T-cell (primary cell): ENCODE data around the gene EPN1. TPM values are rescaled to one million over a fixed set of nuclear protein-coding genes. Genes with fewer than 3 reads are reported as not detected.

ENCODE experiments used
- ATAC-seq, 4 experiments: fragments of 200-7000 bp in 3 of 4; fragments of 150-1000 bp in 1 of 4; cut with Tn5 transposase; replicated peaks in 1 of 4; 1 replicate in 3 of 4; 2 replicates in 1 of 4; pipeline ENCODE4 v1.10.0; 2021; ENCODE audit warnings: moderate library complexity in 3 of 4, mild to moderate bottlenecking in 2 of 4, moderate number of reproducible peaks in 1 of 4
- CTCF ChIA-PET, 2 donors: fragments of 300-600 bp; sonication (Branson Sonifier 250); formaldehyde crosslinking; loops; one replicate each; lab custom pipeline; 2022; ENCODE audit warnings: antibody characterized with exemption in 2 of 2; lab: Charles Lee
- POLR2A ChIA-PET, 2 donors: fragments of 300-600 bp; sonication (Branson Sonifier 250); formaldehyde crosslinking; loops; one replicate each; lab custom pipeline; 2022; ENCODE audit warnings: antibody characterized with exemption in 2 of 2; lab: Charles Lee
- DNase-seq, 35 experiments: peaks; one replicate each; pipeline versions ENCODE4 v3.0.0 to v3.0.0-alpha.2; 2013 to 2023
- H3K27ac ChIP-seq: one replicate; pipeline ENCODE4 v1.5.1; 2013; ENCODE audit warnings: low read length
- H3K27me3 ChIP-seq, 2 experiments: replicated peaks in 1 of 2; 1 replicate in 1 of 2; 2 replicates in 1 of 2; pipeline versions ENCODE4 v1.6.1 to v1.7.0; 2013; ENCODE audit warnings: low read length in 1 of 2, mixed read lengths in 1 of 2; ENCODE audit not compliant: control insufficient read depth in 2 of 2, insufficient read depth in 2 of 2; ENCODE audit errors: extremely low read depth in 1 of 2
- H3K36me3 ChIP-seq, 2 donors: 1 replicate in 1 of 2; 2 replicates in 1 of 2; pipeline versions ENCODE4 v1.6.1 to v1.7.0; 2013; ENCODE audit warnings: low read length in 1 of 2; ENCODE audit not compliant: control insufficient read depth in 2 of 2, insufficient read depth in 1 of 2; ENCODE audit errors: extremely low read depth in 1 of 2
- H3K4me1 ChIP-seq, 2 experiments: 1 replicate in 1 of 2; 2 replicates in 1 of 2; pipeline versions ENCODE4 v1.6.1 to v1.7.0; 2013; ENCODE audit warnings: low read length in 2 of 2, mixed read lengths in 1 of 2; ENCODE audit not compliant: insufficient read depth in 2 of 2, control insufficient read depth in 1 of 2; ENCODE audit errors: extremely low read depth in 1 of 2
- H3K4me3 ChIP-seq, 2 donors: 1 replicate in 1 of 2; 2 replicates in 1 of 2; pipeline versions ENCODE4 v1.5.1 to v1.7.0; 2013; ENCODE audit warnings: mild to moderate bottlenecking in 2 of 2, low read length in 1 of 2, moderate library complexity in 1 of 2; ENCODE audit not compliant: control insufficient read depth in 1 of 2; ENCODE audit errors: extremely low read depth in 1 of 2
- H3K9me3 ChIP-seq: 2 replicates; pipeline ENCODE4 v1.7.0; 2013
- H3K27ac Mint-ChIP-seq, 2 donors: one replicate each; pipeline ENCODE4 v1.8.0; 2020 to 2021; ENCODE audit warnings: mild to moderate bottlenecking in 2 of 2, mixed read lengths in 2 of 2
- H3K27me3 Mint-ChIP-seq, 2 donors: one replicate each; pipeline ENCODE4 v1.8.0; 2021 to 2022; ENCODE audit warnings: mixed read lengths in 2 of 2
- H3K36me3 Mint-ChIP-seq: one replicate; pipeline ENCODE4 v1.8.0; 2021; ENCODE audit warnings: mixed read lengths
- H3K4me1 Mint-ChIP-seq, 3 donors: one replicate each; pipeline ENCODE4 v1.8.0; 2020 to 2022; ENCODE audit warnings: mixed read lengths in 3 of 3, mild to moderate bottlenecking in 1 of 3
- H3K4me3 Mint-ChIP-seq, 3 donors: one replicate each; pipeline ENCODE4 v1.8.0; 2020 to 2022; ENCODE audit warnings: mild to moderate bottlenecking in 3 of 3, mixed read lengths in 3 of 3, moderate library complexity in 3 of 3
- H3K9me3 Mint-ChIP-seq, 3 donors: one replicate each; pipeline ENCODE4 v1.8.0; 2020 to 2022; ENCODE audit warnings: mixed read lengths in 3 of 3
- WGBS: methylation state at CpG from one replicate; pipeline ENCODE4 v1.1.5; 2013; ENCODE audit warnings: missing lambda C conversion rate; ENCODE audit not compliant: insufficient coverage; 5-methylcytosine and 5-hydroxymethylcytosine counted together
- total RNA-seq, 35 experiments: library from RNA in 6 of 35; stranded (reverse) in 6 of 35; fragments of 120-200 nt in 1 of 35; gene quantifications; one replicate each; pipeline versions ENCODE4 v1.2.1 to v1.2.4 and lab custom pipeline; 2013 to 2026

The EPN1 gene
- total RNA-seq, 5 donors from 2014 or later (not counting 1 experiment from before 2014, with no cell fraction given): 32.6 to 75.2 (median 60.6) TPM

DNA sequence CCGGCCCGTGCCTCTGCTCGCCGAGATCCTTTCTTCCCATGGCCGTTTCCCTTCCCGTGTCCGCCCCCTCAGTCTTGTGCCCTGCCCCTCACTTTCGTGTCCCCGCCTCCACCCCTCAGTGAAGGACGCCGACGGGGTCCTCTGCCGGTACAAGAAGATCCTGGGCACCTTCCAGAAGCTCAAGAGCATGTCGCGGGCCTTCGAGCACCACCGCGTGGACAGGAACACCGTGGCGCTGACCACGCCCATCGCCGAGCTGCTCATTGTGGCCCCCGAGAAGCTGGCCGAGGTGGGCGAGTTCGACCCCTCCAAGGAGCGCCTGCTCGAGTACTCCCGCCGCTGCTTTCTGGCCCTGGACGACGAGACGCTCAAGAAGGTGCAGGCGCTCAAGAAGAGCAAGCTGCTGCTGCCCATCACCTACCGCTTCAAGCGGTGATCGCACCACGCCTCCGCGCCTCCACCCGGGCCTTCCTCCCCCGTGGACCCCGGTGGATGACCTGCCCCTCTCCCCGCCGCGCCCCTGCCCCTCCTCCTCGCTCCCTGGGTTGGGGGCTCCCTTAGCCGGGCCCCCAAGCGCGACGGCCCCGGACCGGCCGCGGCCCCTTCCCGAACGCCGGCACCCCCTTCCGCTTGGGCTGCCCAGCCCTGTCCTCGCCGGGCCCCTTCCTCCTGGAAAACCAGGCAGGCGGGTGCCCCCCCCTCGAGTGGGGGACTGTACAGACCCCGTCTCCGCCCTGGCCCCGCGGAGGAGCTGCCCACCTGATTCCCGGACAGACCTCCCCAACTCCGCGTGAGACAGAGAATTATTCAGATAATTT is 22.5 kb upstream of the EPN1 start:
- peaks cover 0 to 11% of the 10 kb centered on the region in 2 experiments for H3K27me3 ChIP-seq
- no peak overlapping the region for H3K27ac ChIP-seq
- Mint-ChIP-seq H3K36me3 (peaks cover 5% of the 10 kb centered on the region), H3K4me3 (peak overlapping the region in 2 of 3 donors; percentile 28 to 30), H3K4me1 (peaks cover 42 to 50% (median 47%) of the 10 kb centered on the region in 3 donors), H3K9me3 (no peaks in the 10 kb centered on the region), H3K27me3 (no peaks in the 10 kb centered on the region), H3K27ac (peak overlapping the region in 1 of 2 donors; percentile 11)
- POLR2A ChIA-PET: no interaction called here
- no peaks in the 10 kb centered on the region for H3K9me3 ChIP-seq
- H3K4me3 ChIP-seq: no peak overlapping the region
- CTCF ChIA-PET: interaction anchor here (0.5 to 0.9 kb wide), 11 partner anchors 8 to 1554 kb away, joined by 3 to 12 read pairs (median 4); no protein-coding TSS in a partner anchor
- H3K4me1 ChIP-seq: peaks cover 16 to 49% of the 10 kb centered on the region in 2 experiments
- 93% methylated on average over 49 of the region's 71 CpGs for WGBS
- peak in 2 of 35 experiments; percentile 19 to 34 for DNase-seq
- H3K36me3 ChIP-seq: peaks cover 0 to 3% of the 10 kb centered on the region in 2 donors
- no peak for ATAC-seq

DNA sequence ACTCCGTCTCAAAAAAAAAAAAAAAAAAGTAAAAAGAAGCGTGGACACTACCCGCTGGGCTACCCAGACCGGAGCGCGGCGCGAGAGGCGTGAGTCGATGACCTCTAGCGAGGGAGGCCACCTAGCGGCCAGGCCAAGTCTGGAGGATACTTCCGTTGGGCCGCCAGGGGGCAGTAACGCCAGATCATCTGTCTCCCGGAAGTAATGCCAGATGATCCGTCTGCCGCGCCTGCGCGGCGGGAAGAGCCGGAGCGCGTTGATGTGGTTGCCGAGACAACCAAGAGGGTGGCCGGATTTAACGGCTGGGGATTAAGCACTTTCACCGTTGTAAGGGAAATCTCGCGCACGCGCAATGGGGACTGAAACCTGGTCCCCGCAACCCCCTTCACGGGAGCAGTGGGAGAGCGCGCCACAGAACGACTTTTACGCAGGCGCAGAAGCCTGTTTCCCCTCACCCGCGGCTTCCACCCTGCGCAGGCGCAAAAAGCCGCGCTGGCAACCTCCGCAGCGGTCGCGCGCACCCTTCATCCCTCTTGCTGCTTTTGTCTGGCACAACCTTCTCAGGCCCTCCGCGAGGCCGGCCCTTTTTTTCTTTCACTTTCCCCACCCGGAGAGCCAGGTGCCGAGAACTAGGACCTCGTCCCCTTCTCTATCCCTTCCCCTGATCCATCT is 21.2 kb upstream of the EPN1 start:
- peaks cover 0 to 8% of the 10 kb centered on the region in 2 experiments for H3K27me3 ChIP-seq
- H3K4me1 ChIP-seq: peaks cover 17 to 51% of the 10 kb centered on the region in 2 experiments
- H3K4me3 ChIP-seq: peak overlapping the region; percentile 57 to 89
- ATAC-seq: peak; percentile 56 to 66 (median 64)
- POLR2A ChIA-PET: interaction anchor here in 1 of 2 donors (0.6 to 0.9 kb wide), 4 partner anchors 7 to 1464 kb away, joined by 3 to 5 read pairs (median 3); partner anchors contain the start of gene MBOAT7
- peak overlapping the region; percentile 95 to 99 for H3K27ac Mint-ChIP-seq
- under 1% methylated on average over 57 of the region's 57 CpGs for WGBS
- H3K9me3 ChIP-seq: no peaks in the 10 kb centered on the region
- H3K36me3 Mint-ChIP-seq: peaks cover 9% of the 10 kb centered on the region
- peak overlapping the region; percentile 100 for H3K27ac ChIP-seq
- CTCF ChIA-PET: interaction anchor here (0.7 to 1.5 kb wide), 19 partner anchors 9 to 1517 kb away, joined by 3 to 19 read pairs (median 4); partner anchors contain the start of genes CNOT3 (in 1 of the 2), FIZ1 (in 1 of the 2), MBOAT7 (in 1 of the 2) and ZNF524 (in 1 of the 2)
- peaks cover 46 to 52% (median 48%) of the 10 kb centered on the region in 3 donors for H3K4me1 Mint-ChIP-seq
- peak overlapping the region; percentile 85 to 88 (median 87) for H3K4me3 Mint-ChIP-seq
- peak; percentile 98 to 100 (median 99) for DNase-seq
- no peaks in the 10 kb centered on the region for H3K9me3 Mint-ChIP-seq
- no peaks in the 10 kb centered on the region for H3K27me3 Mint-ChIP-seq
- peaks cover 0 to 15% of the 10 kb centered on the region in 2 donors for H3K36me3 ChIP-seq

DNA sequence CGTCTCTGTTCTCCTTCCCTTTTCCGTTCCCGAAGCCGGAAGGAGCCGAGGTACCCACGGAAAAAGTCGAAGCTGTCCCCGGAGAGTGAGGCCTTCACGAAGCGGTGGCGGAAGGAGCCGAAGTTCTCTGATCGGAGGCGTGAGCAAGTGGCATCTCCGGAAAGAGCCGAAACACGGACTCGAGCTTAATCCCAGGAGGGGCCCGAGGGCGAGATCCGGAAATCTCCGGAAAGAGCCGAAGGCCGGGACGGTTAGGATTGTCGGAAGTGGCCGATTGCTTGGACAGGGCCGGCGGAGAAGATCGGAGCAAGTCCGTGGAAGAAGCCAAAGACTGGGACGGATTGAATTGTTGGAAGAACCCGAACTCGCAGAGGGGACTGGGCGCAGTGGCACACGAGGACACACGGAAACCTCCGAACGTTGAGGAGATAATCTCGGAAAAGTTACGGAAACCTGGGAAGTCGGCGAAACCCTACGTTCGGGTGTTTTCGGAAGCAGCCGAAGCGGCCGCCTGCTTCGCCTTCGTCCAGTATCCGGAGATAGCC is 20.6 kb upstream of the EPN1 start:
- Histone ChIP-seq H3K4me3 (peak overlapping the region; percentile 57 to 89), H3K9me3 (no peaks in the 10 kb centered on the region), H3K27ac (peak overlapping the region; percentile 100), H3K4me1 (peaks cover 17 to 51% of the 10 kb centered on the region in 2 experiments), H3K27me3 (peaks cover 0 to 7% of the 10 kb centered on the region in 2 experiments), H3K36me3 (peaks cover 3 to 21% of the 10 kb centered on the region in 2 donors)
- peak overlapping the region; percentile 85 to 88 (median 87) for H3K4me3 Mint-ChIP-seq
- WGBS: under 1% methylated on average over 41 of the region's 52 CpGs
- peak; percentile 79 to 82 (median 81) for ATAC-seq
- no peaks in the 10 kb centered on the region for H3K9me3 Mint-ChIP-seq
- DNase-seq: peak; percentile 97 to 100 (median 99)
- no peaks in the 10 kb centered on the region for H3K27me3 Mint-ChIP-seq
- CTCF ChIA-PET: interaction anchor here in 1 of 2 donors (0.7 to 1.5 kb wide), 15 partner anchors 12 to 1517 kb away, joined by 3 to 19 read pairs (median 4); partner anchors contain the start of genes CNOT3, FIZ1, MBOAT7 and ZNF524
- H3K27ac Mint-ChIP-seq: peak overlapping the region; percentile 95 to 99
- H3K4me1 Mint-ChIP-seq: peaks cover 46 to 55% (median 49%) of the 10 kb centered on the region in 3 donors
- POLR2A ChIA-PET: interaction anchor here (0.5 to 0.9 kb wide), 8 partner anchors 8 to 1465 kb away, joined by 3 to 5 read pairs (median 3); partner anchors contain the start of genes FIZ1 (in 1 of the 2), MBOAT7 (in 1 of the 2) and ZNF524 (in 1 of the 2)
- peaks cover 10% of the 10 kb centered on the region for H3K36me3 Mint-ChIP-seq

DNA sequence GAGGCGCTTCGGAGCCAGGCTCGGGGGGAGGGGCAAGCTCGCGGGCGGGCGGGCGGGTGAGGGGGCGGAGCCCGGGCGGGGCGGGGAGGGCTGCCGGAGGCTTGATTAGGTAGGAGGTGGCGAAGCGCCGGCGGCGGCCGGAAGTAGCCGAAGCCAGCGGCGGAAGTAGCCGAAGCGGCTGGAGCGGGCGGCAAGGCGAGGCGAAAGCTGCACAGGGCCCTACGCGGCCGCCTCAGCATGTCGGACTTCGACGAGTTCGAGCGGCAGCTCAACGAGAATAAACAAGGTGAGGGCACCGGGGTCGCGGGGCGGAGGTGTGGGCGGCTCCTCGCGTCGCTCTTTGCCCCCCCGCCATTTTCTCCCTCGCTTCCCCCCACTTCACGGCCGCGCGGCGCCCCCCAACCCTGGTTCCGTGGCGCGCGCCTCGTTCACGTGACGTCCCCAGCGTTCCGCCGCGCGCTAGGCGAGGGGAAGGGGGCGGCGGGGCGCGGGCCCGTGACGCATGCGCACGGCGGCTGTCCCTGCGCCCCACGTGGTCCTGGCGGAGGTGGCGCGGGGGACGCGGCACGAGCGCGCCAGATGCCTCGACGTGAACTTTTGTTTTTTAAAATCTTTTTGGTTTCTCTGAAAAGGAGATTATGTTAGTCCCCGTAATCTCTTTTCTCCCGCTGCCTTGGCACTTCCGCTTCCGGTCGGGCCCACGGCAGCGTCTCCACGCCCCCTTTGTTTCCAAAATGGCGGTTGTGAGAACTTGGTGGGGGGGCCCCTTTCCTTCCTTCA is 20.0 kb upstream of the EPN1 start, which contains the start of gene U2AF2:
Gene U2AF2, plus strand, starts transcription at position 168 of the 780 bp plus-strand sequence. Its CDS starts 70 bp downstream, at position 238.
- Mint-ChIP-seq H3K36me3 (peaks cover 13% of the 10 kb centered on the region), H3K27me3 (no peaks in the 10 kb centered on the region), H3K4me1 (peaks cover 47 to 56% (median 51%) of the 10 kb centered on the region in 3 donors), H3K4me3 (peak within 1 kb of the TSS; percentile 85 to 88 (median 87)), H3K9me3 (no peaks in the 10 kb centered on the region), H3K27ac (peak within 1 kb of the TSS; percentile 96 to 99)
- Histone ChIP-seq H3K27ac (peak within 1 kb of the TSS; percentile 100), H3K27me3 (peaks cover 0 to 3% of the 10 kb centered on the region in 2 experiments), H3K36me3 (peaks cover 5 to 27% of the 10 kb centered on the region in 2 donors), H3K4me3 (peak within 1 kb of the TSS; percentile 57 to 91), H3K4me1 (peaks cover 17 to 55% of the 10 kb centered on the region in 2 experiments), H3K9me3 (no peaks in the 10 kb centered on the region)
- DNase-seq (peak; percentile 74 to 98 (median 96)), ATAC-seq (peak; percentile 12 to 59 (median 40))
- ChIA-PET POLR2A (interaction anchor here (0.5 to 0.9 kb wide), 7 partner anchors 23 to 1465 kb away, joined by 3 to 5 read pairs (median 3); partner anchors contain the start of genes FIZ1 (in 1 of the 2), MBOAT7 (in 1 of the 2) and ZNF524 (in 1 of the 2)), CTCF (interaction anchor here in 1 of 2 donors (0.7 to 1.5 kb wide), 15 partner anchors 13 to 1518 kb away, joined by 3 to 19 read pairs (median 4); partner anchors contain the start of genes CNOT3, FIZ1, MBOAT7 and ZNF524)
- WGBS: 0% methylated on average over 70 of the region's 95 CpGs

DNA sequence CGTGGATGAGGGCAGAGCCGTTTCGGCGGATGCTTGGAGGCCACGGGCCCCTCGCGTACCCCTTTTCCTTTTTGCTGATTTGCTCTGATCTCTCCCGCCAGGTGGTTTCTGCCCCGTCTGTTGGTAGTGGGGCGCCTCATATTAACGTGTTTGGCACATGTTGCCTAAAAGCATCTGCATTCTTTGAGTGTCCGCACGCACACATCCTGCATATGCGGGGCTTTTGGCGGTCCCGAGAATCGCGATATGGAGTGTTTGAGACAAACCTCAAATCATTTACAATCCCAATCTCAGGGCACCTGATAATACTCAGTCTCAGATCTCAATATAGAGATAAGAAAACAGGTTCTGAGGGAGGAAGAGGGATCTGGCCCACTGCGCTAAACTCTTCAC is 19.4 kb upstream of the EPN1 start:
- peaks cover 43 to 55% (median 50%) of the 10 kb centered on the region in 3 donors for H3K4me1 Mint-ChIP-seq
- peaks cover 17 to 61% of the 10 kb centered on the region in 2 experiments for H3K4me1 ChIP-seq
- WGBS: 0% methylated on average over 8 of the region's 19 CpGs
- POLR2A ChIA-PET: no interaction called here
- H3K9me3 Mint-ChIP-seq: no peaks in the 10 kb centered on the region
- peaks cover 13% of the 10 kb centered on the region for H3K36me3 Mint-ChIP-seq
- ATAC-seq: no peak
- DNase-seq: no peak
- H3K4me3 ChIP-seq: peak overlapping the region; percentile 57 to 91
- CTCF ChIA-PET: no interaction called here
- peak overlapping the region; percentile 95 to 96 for H3K27ac Mint-ChIP-seq
- H3K36me3 ChIP-seq: peaks cover 5 to 33% of the 10 kb centered on the region in 2 donors
- H3K4me3 Mint-ChIP-seq: peak overlapping the region; percentile 85 to 88 (median 87)
- peaks cover 0 to under 1% of the 10 kb centered on the region in 2 experiments for H3K27me3 ChIP-seq
- H3K27me3 Mint-ChIP-seq: no peaks in the 10 kb centered on the region
- H3K27ac ChIP-seq: peak overlapping the region; percentile 100
- H3K9me3 ChIP-seq: no peaks in the 10 kb centered on the region
